GM21447 (cell line): ENCODE data around the gene DCAF6.

Experiments used
- ATAC-seq: cut with Tn5 transposase; IDR thresholded peaks from one replicate; pipeline ENCODE4 v1.9.1; 2021; ENCODE audit not compliant: unreplicated experiment

The DCAF6 gene

GRCh38 chr1:167955915-167956314, 19.4 kb downstream of the DCAF6 start:
- ATAC-seq, result no peak

DNA sequence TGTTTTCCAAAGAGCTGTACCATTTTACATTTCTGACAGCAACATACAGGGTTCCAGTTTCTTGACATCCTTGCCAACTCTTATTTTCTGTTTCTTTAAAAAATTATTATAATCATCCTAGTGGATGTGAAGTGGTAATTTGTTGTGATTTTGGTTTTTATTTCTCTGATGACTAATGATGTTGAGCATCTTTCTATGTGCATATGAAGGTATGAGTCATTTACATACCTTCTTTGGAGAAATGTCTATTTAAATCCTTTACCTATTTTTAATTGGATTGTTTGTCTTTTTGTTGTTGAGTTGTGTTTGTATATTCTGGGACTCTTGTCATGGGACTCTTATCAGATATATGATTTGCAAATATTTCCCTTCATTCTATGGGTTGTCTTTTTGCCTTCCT, 21.2 kb downstream of the DCAF6 start:
- ATAC-seq, result no peak

DNA sequence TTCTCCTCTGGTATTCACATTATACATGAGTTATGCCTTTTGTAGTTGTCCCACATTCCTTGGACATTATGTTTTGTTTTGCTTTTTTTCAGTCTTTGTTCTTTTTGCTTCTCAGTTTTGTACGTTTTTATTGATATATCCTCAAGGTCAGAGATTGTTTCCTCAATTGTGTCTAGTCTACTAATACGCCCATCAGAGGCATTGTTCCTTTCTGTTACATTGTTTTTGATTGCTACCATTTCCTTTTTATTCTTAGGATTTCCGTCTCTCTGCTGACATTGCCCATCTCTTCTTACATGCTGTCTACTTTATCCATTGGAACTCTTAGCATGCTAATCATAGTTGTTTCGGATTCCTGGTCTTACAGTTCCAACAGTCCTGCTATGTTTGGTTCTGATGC, 28.2 kb downstream of the DCAF6 start:
- no peak for ATAC-seq

DNA sequence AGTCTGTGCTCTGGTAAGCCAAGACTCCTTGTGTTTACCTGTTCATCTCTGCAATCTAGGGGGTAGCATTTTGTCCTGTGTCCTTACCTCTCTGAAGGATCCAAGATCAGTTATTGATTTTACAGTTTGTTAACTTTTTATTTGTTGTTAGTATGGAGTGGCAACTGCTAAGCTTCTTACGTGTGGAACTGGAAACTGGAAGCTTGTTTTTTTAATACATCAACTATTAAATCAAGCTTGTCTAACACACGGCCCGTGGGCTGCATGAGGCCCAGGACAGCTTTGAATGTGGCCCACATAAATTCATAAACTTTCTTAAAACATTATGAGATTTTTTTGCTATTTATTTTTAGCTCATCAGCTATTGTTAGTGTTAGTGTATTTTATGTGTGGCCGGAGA, 29.6 kb downstream of the DCAF6 start:
- no peak for ATAC-seq

DNA sequence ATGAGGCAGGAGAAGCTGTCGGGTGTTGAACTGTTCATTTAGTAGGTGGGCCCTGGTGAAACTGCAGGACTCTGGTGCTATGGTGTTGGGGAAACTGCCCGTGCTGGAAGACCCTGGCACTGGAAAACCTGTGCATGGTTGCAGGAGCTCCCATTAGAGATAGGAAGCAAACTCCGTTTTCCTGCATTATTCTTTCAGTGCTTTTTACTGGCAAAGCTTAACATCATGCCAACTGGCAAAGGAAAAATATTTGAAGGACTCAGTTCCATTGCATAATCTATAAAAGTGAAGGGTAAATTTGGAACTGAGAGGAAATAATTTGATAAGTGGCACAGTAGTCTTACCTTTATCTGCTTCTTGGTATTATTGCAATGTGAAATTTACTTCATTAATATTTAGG, 32.1 kb downstream of the DCAF6 start:
- no peak for ATAC-seq

- no peak for ATAC-seq
Measured at GRCh38 chr1:167973832-167974231, 37.3 kb downstream of the DCAF6 start.

- no peak for ATAC-seq
Measured at GRCh38 chr1:167974698-167975097, 38.2 kb downstream of the DCAF6 start.

DNA sequence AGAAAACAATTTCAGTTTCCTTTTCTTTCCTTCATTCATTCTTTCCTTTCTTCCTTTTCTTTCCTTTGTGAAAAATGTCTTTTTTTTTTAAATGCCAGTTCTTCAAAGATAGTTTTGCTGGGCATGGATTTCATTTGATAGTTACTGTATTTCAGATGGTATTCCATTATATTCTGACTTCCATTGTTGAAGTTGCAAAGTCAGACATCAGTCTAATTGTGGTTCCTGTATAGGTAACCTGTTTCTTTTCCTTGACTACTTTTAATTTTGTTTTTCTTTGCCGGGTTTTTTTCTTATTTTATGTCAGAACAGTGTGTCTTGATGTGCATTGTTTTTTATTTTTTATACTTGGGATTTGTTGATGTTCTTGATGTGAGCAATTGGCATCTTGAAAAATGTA, 40.8 kb downstream of the DCAF6 start:
- ATAC-seq, result no peak

- ATAC-seq, result no peak
Measured at GRCh38 chr1:167981933-167982332, 45.5 kb downstream of the DCAF6 start.

GRCh38 chr1:167983797-167984420, 47.4 kb downstream of the DCAF6 start:
- ATAC-seq, result no peak

DNA sequence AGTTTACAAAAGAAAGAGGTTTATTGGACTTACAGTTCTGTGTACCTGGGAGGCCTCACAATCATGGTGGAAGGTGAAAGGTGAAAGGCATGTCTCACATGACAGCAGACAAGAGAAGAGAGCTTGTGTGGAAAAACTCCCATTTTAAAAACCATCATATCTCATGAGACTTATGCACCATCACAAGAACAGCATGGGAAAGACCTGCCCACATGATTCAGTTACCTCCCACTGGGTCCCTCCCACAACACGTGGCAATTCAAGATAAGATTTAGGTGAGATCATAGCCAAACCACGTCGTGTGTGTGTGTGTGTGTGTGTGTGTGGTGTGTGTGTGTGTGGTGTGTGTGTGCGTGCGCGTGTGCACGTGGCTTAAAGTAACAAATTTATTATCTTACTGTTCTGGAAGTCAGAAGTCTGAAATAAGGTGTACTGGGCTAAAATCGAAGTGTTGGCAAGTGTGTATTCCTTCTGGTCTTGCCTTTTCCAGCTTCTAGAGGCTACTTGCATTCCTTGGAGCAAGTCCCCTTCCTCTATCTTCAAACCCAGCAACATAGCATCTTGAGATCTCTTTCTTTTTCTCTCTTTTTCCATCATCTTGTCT, 48.5 kb downstream of the DCAF6 start:
- no peak for ATAC-seq

- no peak for ATAC-seq
Measured at GRCh38 chr1:167987174-167987573, 50.7 kb downstream of the DCAF6 start.

- ATAC-seq, result no peak
Measured at GRCh38 chr1:167991546-167991945, 55.1 kb downstream of the DCAF6 start.

DNA sequence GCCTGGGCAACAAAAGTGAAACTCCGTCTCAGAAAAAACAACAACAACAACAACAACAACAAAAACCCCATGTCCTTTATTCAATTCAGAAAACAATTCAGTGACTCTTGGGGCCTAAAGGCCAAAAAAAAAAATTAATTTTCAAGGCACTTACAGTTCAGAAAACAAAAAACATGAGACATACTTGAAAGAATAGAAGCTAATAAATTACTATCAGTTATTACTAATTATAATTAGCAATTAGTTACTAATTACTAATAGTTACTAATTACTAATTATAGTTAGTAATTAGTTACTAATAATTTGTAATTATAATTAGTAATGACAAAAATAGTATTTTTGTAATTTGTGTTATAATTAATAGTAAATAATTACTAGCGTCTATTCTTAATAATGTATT, 57.2 kb downstream of the DCAF6 start:
- no peak for ATAC-seq

DNA sequence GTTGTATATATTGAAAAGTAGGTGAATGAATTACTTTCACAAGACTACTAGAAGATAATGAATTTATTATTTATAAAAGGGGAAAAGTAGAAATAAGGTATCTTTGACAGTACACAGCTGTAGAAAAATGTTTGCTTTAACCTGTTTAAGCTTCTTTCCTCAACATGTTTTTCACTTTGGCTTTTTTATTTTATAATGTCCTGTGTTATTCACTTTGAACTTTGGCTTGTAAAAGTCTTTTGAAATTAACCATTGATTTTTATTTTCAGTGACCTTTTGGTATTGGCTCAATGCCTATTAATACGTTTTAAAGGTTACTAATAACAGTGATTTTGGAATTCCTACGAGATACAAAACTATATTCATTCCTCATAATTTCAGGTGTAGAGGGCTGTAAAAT, 58.1 kb downstream of the DCAF6 start:
- ATAC-seq, result no peak

DNA sequence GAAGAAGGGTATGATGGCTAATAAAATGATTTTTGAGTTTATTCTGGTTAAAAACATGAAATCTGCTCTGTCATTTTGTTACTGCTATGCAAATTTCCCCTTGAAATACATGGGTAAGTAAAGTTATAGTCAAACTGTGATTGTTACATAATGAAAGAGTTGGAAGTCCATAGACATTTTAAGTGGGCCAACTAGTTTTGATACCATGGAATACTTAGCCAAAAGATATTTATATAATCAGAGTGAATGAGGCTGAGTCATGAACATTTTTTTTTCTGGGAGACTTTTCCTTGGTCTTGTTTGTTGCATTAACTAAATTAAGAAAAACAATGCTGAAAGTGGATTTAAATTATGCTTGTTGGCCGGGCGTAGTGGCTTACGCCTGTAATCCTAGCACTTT, 58.6 kb downstream of the DCAF6 start:
- ATAC-seq, result no peak

DNA sequence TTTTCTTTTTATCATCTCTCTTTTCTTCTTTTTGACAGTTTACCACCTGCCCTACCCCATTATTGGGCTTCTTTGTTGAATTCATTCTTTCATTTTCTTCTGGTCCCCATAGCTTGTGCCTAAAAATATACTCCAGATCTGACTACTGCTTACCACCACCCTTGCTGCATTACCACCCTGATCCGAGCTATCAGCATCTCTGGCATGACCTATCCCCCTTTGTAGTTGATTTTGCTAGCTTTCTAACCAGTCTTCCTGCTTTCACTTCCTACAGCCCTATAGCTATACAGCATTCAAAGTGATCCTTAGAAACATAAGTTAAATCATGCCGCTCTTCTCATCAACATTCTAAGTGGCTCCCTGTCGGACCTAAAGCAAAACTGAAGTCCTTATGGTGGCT, 59.8 kb downstream of the DCAF6 start:
- ATAC-seq, result no peak

- no peak for ATAC-seq
Measured at GRCh38 chr1:167997037-167997575, 60.6 kb downstream of the DCAF6 start.

GRCh38 chr1:167999877-168000276, 63.4 kb downstream of the DCAF6 start:
- ATAC-seq, result no peak

DNA sequence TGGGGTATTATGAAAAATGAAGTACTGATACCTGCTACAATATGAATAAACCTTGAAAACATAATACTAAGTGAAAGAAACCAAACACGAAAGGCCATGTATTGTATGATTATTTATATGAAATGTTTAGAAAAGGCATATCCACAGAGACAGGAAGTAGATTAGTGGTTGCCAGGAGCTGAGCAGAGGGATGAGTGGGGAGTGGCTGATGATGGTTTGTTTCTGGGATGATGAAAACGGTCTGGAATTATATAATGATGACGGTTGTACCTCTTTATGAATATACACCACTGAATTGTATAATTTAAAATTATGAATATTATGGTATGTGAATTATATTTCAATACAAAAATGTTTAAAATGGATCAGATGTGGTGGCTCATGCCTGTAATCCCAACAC, 64.2 kb downstream of the DCAF6 start:
- ATAC-seq, result no peak

DNA sequence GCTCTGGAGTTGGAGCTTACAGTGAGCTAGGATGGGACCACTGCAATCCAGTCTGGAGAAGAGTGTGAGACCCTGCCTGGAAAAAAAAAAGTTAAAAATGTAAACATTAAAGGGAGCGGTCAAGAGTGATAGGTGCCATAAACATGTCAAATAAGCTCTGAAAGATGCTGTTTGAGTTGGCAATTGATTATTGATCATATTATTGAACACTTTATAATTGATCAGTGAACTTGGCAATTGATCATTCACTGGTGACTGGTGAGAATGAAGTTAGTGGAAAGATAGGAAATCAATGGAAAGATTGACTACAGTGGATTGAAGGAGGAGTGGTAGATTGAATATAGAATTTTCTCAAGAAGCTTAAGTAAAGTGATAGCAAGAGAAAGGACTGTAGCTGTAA, 64.7 kb downstream of the DCAF6 start:
- no peak for ATAC-seq

DNA sequence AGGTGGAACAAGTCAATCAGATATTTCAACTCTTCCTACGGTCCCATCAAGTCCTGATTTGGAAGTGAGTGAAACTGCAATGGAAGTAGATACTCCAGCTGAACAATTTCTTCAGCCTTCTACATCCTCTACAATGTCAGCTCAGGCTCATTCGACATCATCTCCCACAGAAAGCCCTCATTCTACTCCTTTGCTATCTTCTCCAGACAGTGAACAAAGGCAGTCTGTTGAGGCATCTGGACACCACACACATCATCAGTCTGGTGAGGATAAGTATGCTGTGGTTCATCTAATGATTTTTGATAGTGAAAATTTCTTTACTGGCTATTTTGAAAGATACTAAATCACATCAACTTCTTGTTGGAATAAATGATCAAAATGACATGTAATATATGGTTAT, 68.0 kb downstream of the DCAF6 start:
- no peak for ATAC-seq

DNA sequence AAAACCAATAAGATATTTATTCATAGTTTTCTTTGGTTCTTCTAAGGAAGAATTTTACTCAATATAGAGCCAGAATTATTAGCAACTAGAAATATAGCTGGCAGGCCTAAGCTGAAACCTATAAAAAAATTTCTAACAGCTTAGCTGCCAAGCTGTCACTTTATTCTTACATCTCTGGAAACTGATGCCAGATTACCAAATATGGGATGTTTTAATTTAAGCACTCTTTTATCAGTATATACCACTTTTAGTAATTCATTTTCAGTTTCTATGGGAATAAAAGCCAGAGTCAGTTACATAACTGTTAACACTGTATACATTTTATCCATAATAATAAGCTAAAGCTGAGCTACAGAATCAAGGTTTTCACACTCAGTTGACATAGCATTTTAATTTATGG, 69.0 kb downstream of the DCAF6 start:
- ATAC-seq, result no peak
